ENCODE results near the gene TTC33. TPM values are rescaled to one million over a fixed set of nuclear protein-coding genes. Genes with fewer than 3 reads are reported as not detected.

TTC33 gene
- total RNA-seq, 3 donors from 2014 or later: 14.6 to 20.9 (median 15.9) TPM

DNA sequence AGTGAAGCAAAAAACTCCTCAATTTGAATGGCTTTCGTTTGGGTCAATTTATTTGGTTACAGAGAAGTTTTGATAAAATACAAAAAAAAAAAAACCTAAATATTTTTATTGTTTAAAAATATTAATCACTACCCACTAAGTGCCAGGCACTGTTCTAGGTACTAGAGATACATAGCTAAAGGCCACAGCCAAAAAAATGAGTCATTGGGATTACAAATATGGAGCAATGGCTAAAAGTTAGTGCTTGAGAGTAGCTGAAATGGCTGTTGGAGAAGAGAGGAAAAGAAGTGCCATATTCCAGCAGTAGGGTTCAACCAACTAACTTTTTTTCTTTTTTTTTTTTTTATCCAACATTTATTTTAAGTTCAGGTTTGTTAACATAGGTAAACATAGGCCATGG, 206.1 kb downstream of the TTC33 start:
- no peak overlapping the region for H3K4me3 Mint-ChIP-seq

DNA sequence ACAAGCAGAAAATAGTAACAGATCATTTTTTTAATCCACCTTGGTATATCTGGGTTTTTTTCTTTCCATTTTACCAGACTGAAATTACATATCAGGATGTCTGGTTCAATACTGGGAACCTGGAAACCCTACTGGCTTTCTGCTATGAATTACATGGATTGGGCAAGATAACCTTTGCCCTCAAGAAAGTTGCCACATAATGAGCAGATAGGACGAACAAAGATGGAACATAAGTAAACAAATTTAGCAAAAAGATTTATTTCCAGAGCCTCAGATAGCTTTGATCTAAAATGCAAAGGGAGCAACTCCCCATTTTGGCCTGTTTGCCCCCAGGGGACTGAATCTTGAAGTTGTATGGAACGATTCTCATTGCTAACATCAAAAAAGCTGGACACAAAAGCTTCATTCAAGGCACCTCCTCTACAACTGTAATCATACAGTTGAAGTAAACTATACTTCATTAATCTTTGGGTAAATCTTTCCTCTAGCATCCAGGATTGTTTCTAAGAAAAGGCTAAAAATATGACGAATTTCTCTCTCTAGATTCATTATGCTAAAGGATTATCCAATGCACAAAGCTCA, 207.7 kb downstream of the TTC33 start:
- H3K9me3 Mint-ChIP-seq: peaks cover 4% of the 10 kb centered on the region

More for the DNA sequence above, 206.1 kb downstream of the TTC33 start:
- Mint-ChIP-seq H3K9me3 (peaks cover 4% of the 10 kb centered on the region), H3K4me1 (ENCODE audit: low read depth) (peaks cover 3% of the 10 kb centered on the region), H3K27me3 (ENCODE audit: low read depth) (no peaks in the 10 kb centered on the region), H3K36me3 (ENCODE audit: insufficient read depth) (no peaks in the 10 kb centered on the region)
- ATAC-seq: no peak
- DNase-seq: no peak

DNA sequence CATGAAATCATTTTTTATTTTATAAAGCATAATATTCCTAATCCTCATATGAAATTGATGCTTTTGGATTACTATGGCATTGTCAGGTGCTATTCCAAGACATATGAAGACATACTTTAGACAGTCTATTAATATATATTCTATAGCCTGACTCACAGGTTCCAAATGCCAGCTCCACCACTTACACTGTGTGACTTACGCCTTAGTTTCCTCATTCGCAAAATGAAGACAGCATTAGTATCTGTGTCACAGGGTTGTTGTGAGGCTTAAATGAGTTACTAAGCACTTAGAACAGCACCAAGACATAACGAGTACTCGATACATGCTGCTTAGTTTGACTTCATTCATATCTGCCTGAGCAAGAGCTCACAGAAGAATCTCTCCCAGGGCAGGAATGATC, 208.2 kb downstream of the TTC33 start:
- ATAC-seq (no peak), DNase-seq (no peak)
- peaks cover 4% of the 10 kb centered on the region for H3K9me3 Mint-ChIP-seq
- H3K36me3 Mint-ChIP-seq (ENCODE audit: insufficient read depth): no peaks in the 10 kb centered on the region
- no peaks in the 10 kb centered on the region for H3K4me1 Mint-ChIP-seq (ENCODE audit: low read depth)
- H3K27me3 Mint-ChIP-seq (ENCODE audit: low read depth): no peaks in the 10 kb centered on the region
- no peak overlapping the region for H3K4me3 Mint-ChIP-seq

More for the DNA sequence above, 207.7 kb downstream of the TTC33 start:
- ATAC-seq (no peak), DNase-seq (no peak)
- Mint-ChIP-seq H3K4me1 (ENCODE audit: low read depth) (no peaks in the 10 kb centered on the region), H3K4me3 (no peak overlapping the region), H3K27me3 (ENCODE audit: low read depth) (no peaks in the 10 kb centered on the region), H3K36me3 (ENCODE audit: insufficient read depth) (no peaks in the 10 kb centered on the region)

DNA sequence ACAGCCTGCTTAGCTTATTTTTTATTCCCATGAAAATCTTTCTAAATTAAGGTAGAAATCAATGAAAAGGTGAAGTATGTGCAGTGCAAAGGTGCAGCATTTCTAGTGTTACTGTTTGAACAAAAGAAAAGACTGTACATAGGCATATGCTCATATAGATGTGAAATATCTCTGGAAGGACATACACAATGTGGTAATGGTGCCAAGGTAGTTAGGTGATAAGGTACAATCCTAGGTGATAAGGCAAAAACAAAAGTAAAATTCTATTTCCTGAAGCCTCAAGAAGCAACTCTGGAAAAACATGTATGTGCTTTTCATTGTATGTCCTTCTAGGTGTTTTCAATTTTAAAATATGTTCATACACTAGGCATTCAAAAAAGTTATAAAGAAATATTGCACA, 215.5 kb downstream of the TTC33 start:
- no peaks in the 10 kb centered on the region for H3K27me3 Mint-ChIP-seq (ENCODE audit: low read depth)
- no peak for ATAC-seq
- H3K4me3 Mint-ChIP-seq: no peak overlapping the region
- peaks cover 4% of the 10 kb centered on the region for H3K9me3 Mint-ChIP-seq
- no peaks in the 10 kb centered on the region for H3K4me1 Mint-ChIP-seq (ENCODE audit: low read depth)
- DNase-seq: no peak
- no peaks in the 10 kb centered on the region for H3K36me3 Mint-ChIP-seq (ENCODE audit: insufficient read depth)

DNA sequence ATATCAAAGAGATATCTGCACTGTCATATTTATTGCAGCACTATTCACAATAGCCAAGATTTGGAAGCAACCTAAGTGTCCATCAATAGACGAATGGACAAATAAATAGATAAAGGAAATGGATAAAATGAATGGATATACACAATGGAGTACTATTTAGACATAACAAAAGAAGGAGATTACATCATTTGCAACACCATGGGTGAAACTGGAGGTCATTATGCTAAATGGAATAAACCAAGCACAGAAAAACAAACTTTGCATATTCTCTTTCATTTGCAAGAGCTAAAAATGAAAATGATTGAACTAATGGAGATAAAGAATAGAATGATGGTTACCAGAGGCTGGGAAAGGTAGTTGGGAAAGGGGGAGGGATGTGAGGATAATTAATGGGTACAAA, 231.1 kb downstream of the TTC33 start:
- no peaks in the 10 kb centered on the region for H3K36me3 Mint-ChIP-seq (ENCODE audit: insufficient read depth)
- ATAC-seq (no peak), DNase-seq (no peak)
- H3K4me3 Mint-ChIP-seq: no peak overlapping the region
- no peaks in the 10 kb centered on the region for H3K27me3 Mint-ChIP-seq (ENCODE audit: low read depth)
- H3K4me1 Mint-ChIP-seq (ENCODE audit: low read depth): peaks cover 10% of the 10 kb centered on the region
- no peaks in the 10 kb centered on the region for H3K9me3 Mint-ChIP-seq

DNA sequence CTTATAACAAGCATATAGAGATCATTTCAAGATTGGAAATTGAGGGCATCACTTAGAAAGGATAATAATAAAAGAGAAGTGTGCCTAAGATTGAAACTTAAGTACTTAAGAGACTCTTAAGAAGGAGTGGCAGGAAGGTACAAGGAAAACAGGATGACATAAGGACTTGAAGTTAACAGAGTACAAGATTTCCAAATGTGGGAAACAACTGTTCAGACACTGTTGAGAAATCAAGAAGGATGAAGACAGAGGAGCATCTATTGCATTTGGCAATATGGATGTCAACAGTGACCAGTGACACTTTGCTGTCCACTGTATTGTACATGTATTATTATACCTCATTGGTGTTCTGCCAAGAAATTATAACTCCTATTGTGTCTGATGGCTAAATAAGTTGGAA, 233.8 kb downstream of the TTC33 start:
- Mint-ChIP-seq H3K4me1 (ENCODE audit: low read depth) (peaks cover 6% of the 10 kb centered on the region), H3K27me3 (ENCODE audit: low read depth) (no peaks in the 10 kb centered on the region), H3K9me3 (no peaks in the 10 kb centered on the region), H3K4me3 (no peak overlapping the region), H3K36me3 (ENCODE audit: insufficient read depth) (no peaks in the 10 kb centered on the region)
- DNase-seq (no peak), ATAC-seq (no peak)

DNA sequence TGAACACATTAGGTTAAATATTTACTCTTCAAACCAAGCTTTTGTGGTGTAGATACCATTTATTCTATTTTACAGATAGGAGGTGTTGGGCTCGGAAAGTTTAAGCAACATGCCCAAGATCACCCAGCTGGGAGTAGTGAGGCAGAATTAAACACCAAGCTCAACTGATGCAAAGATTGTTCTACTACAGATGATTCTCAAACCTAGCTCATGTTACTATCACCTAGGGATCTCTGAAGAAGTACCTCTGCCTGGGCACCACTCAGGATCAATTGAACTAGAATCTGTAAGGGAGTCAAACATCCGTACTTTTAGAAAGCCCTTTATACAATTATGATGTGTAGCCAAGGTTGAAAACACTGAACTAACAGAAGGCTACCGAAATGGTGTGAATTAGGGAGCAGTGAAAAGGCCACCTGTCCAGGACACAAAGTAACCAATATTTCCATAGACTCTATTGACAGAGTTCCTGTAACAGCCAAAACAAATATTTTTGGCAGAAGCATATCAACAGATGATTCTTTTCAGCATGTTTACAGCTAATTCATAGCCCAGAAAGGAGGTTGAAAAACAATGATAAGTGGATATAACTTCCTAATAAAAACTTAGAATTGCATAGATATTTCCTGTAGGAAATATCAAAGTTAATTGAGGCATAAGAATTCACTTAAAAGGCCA, 234.5 kb downstream of the TTC33 start:
- ATAC-seq (no peak), DNase-seq (no peak)
- H3K27me3 Mint-ChIP-seq (ENCODE audit: low read depth): no peaks in the 10 kb centered on the region
- peaks cover 9% of the 10 kb centered on the region for H3K4me1 Mint-ChIP-seq (ENCODE audit: low read depth)
- H3K4me3 Mint-ChIP-seq: no peak overlapping the region
- H3K36me3 Mint-ChIP-seq (ENCODE audit: insufficient read depth): no peaks in the 10 kb centered on the region
- H3K9me3 Mint-ChIP-seq: no peaks in the 10 kb centered on the region

DNA sequence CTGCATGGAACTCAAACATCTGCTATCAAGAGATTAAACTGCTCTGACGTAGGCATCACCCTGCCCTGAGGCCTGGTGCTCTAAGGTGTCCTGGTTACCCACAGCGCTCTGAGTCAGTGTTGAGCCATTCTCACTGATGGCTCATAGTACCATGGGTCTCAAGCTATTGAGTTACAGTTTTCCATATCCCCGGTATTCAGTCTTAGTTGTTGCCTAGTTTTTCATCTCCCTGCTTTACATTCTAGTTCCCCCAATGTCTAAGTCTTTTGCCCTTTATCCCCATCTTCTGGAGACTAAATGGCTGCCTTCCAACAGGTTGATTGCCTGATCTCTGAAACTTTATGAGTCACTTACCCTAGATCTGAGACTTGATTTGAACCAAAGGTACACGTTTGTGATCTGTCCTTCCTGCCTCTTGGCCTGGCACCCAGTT, 237.3 kb downstream of the TTC33 start:
- Mint-ChIP-seq H3K4me3 (no peak overlapping the region), H3K27me3 (ENCODE audit: low read depth) (no peaks in the 10 kb centered on the region), H3K4me1 (ENCODE audit: low read depth) (peaks cover 32% of the 10 kb centered on the region), H3K9me3 (no peaks in the 10 kb centered on the region), H3K36me3 (ENCODE audit: insufficient read depth) (no peaks in the 10 kb centered on the region)
- ATAC-seq (peak; percentile 48 to 54), DNase-seq (no peak)

DNA sequence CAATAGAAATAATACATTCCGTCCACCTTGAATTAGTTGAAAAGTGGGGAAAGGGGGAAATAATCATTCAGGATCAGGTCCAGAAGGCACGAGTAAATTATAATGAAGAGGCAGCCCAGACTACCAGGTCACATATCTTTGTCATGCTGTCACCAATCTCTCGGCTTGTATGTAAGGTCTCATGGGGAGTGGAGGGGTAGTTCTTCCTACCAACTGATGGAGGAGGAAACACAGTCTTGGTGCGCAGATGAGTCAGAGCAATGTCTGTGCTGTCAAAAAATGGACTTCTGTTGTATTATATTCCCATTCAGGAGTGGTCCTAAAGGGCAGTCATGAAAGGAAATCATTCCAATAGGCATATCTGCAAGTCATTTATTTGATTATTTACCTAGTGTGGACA, 240.3 kb downstream of the TTC33 start:
- no peaks in the 10 kb centered on the region for H3K27me3 Mint-ChIP-seq (ENCODE audit: low read depth)
- H3K4me1 Mint-ChIP-seq (ENCODE audit: low read depth): peaks cover 32% of the 10 kb centered on the region
- ATAC-seq (no peak), DNase-seq (no peak)
- H3K9me3 Mint-ChIP-seq: no peaks in the 10 kb centered on the region
- no peak overlapping the region for H3K4me3 Mint-ChIP-seq
- H3K36me3 Mint-ChIP-seq (ENCODE audit: insufficient read depth): no peaks in the 10 kb centered on the region

DNA sequence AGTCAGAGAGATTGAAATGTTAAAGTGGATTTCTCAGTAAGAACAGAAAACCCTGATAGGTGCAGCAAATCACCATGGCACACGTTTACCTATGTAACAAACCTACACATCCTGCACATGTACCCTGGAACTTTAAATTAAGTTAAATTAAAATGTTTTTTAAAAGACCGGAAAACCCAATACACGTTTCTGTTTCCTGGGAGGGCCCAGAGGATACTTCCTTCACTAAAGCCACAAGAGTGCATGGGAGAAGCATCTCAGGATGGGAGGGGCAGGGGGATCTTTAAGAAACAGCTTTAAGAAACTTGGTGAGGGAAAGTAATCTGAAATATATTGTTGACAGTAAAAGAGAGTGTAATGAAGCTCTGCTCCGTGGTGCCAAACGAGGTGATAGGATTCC, 240.8 kb downstream of the TTC33 start:
- Mint-ChIP-seq H3K27me3 (ENCODE audit: low read depth) (no peaks in the 10 kb centered on the region), H3K36me3 (ENCODE audit: insufficient read depth) (no peaks in the 10 kb centered on the region), H3K4me1 (ENCODE audit: low read depth) (peaks cover 32% of the 10 kb centered on the region), H3K9me3 (no peaks in the 10 kb centered on the region), H3K4me3 (no peak overlapping the region)
- no peak for ATAC-seq
- no peak for DNase-seq

DNA sequence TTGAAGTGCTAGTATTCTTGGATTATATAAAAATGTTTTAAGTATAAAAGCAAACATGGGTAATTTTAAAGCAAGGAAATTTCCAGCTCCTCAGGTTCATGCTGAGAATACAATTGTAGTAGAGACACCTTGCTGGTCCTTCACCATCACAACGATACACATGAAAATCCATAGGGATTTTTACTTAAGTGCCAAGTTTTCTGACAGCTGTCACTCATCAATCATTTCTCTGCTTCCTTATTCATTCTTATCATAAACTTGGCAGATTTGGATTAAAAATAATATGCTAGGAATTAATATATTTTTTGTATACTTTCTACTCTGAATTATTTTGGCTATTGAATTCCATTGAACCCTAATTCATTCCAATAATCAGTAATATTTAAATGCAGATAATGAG, 244.0 kb downstream of the TTC33 start:
- DNase-seq: no peak
- Mint-ChIP-seq H3K9me3 (no peaks in the 10 kb centered on the region), H3K36me3 (ENCODE audit: insufficient read depth) (no peaks in the 10 kb centered on the region)

DNA sequence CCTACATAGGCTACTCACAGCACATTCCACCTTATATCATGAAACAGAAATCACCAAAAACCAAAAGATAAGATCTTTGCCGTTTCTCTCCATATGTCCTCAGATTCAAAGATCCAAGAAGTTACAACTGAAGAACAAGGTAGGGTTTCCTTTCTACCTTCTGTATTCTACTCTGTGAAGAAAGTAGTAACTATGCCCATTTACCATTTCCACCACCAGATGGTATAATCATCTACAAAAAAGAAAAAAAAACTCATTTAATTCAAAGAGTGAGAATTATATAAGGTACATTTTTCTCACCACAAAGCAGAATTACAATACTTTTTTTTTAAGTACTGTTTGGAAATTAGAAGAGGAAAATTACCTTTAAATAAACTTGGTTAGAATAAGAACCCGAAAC, 248.7 kb downstream of the TTC33 start:
- no peak overlapping the region for H3K4me3 Mint-ChIP-seq
- peaks cover 11% of the 10 kb centered on the region for H3K4me1 Mint-ChIP-seq (ENCODE audit: low read depth)
- no peaks in the 10 kb centered on the region for H3K27me3 Mint-ChIP-seq (ENCODE audit: low read depth)
- H3K36me3 Mint-ChIP-seq (ENCODE audit: insufficient read depth): no peaks in the 10 kb centered on the region
- no peak for DNase-seq
- no peaks in the 10 kb centered on the region for H3K9me3 Mint-ChIP-seq
- ATAC-seq: no peak

More for the DNA sequence above, 244.0 kb downstream of the TTC33 start:
- H3K27me3 Mint-ChIP-seq (ENCODE audit: low read depth): no peaks in the 10 kb centered on the region
- ATAC-seq: no peak
- no peak overlapping the region for H3K4me3 Mint-ChIP-seq
- H3K4me1 Mint-ChIP-seq (ENCODE audit: low read depth): peaks cover 32% of the 10 kb centered on the region

DNA sequence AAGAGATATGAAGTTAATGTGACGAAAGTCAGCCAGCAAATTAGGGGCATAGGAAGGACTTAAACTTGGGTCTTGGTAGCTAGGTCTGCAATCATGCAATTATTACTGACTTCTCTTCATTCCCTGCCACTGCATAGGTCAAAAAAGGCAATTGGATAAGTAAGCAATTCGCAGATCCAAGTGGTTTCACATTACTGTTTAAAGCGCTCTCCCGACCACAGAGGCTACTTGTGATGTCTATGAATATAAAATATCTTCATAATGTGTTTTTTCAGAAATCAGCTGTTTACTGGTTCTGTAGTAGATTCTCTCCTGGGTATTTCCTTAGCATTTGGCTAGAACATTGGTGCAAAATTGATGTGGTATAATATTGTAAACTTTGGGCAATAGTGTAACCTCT, 250.7 kb downstream of the TTC33 start:
- Mint-ChIP-seq H3K4me3 (no peak overlapping the region), H3K27me3 (ENCODE audit: low read depth) (no peaks in the 10 kb centered on the region), H3K9me3 (no peaks in the 10 kb centered on the region), H3K36me3 (ENCODE audit: insufficient read depth) (no peaks in the 10 kb centered on the region), H3K4me1 (ENCODE audit: low read depth) (peaks cover 11% of the 10 kb centered on the region)
- ATAC-seq (no peak), DNase-seq (no peak)

DNA sequence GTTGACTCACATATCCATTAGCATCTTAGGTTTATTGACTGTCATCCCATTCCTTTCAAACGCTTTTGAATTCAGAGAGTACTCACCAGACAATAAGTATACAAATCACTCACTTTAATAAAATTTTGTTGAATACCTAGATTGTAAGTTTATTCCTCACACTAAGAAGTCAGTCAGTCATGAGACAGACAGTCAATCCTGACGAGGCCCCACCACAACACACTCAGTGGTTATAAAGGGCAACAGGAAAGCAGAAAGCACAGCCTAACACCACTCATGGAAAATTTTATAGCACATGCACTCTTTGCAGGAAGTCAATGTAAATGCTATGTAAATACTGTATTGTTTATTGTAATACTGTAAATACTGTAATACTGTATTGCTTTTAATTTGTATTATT, 252.3 kb downstream of the TTC33 start:
- peak; percentile 42 for DNase-seq
- no peaks in the 10 kb centered on the region for H3K9me3 Mint-ChIP-seq
- ATAC-seq: peak; percentile 61 to 69

DNA sequence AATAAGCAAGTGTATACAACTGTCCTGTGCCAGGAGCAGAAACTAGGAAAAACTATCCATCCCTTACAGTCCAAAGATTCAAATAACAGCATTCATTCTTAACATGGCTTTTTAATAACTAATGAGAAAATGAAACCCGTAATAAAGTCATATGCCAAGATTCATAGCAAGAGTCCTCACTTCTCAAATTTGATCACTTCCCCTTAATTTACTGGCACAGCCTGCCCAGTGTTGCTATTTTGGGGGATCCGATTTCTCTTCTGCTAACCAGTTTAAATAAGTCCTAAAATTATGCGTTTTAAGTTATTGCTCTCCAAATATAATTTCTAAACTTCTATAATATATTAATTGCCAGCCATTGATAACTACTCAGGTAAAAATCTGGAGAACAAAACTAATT, 253.0 kb downstream of the TTC33 start:
- H3K27me3 Mint-ChIP-seq (ENCODE audit: low read depth): no peaks in the 10 kb centered on the region
- H3K9me3 Mint-ChIP-seq: no peaks in the 10 kb centered on the region
- peaks cover 12% of the 10 kb centered on the region for H3K4me1 Mint-ChIP-seq (ENCODE audit: low read depth)
- ATAC-seq (no peak), DNase-seq (no peak)
- no peaks in the 10 kb centered on the region for H3K36me3 Mint-ChIP-seq (ENCODE audit: insufficient read depth)
- H3K4me3 Mint-ChIP-seq: no peak overlapping the region

More for the DNA sequence above, 252.3 kb downstream of the TTC33 start:
- H3K27me3 Mint-ChIP-seq (ENCODE audit: low read depth): no peaks in the 10 kb centered on the region
- H3K4me3 Mint-ChIP-seq: no peak overlapping the region
- peaks cover 11% of the 10 kb centered on the region for H3K4me1 Mint-ChIP-seq (ENCODE audit: low read depth)
- no peaks in the 10 kb centered on the region for H3K36me3 Mint-ChIP-seq (ENCODE audit: insufficient read depth)
